CD8-positive, alpha-beta memory T cell (primary cell): ENCODE results near the gene ACO1. TPM values are rescaled to one million over a fixed set of nuclear protein-coding genes. Genes with fewer than 3 reads are reported as not detected.
A peak's percentile ranks its signal among the peaks of the same experiment; 100 is the strongest.
"Not testable (repeated sequence)": the region's sequence is repeated elsewhere in the genome, so short reads cannot be mapped to it uniquely, and the experiment has no call there.

Experiments
- CTCF ChIA-PET: fragments of 350-600 bp; sonication (Branson Sonifier 250); formaldehyde crosslinking; loops from one replicate; lab custom pipeline; 2021; ENCODE audit warnings: antibody characterized with exemption; lab: Charles Lee
- POLR2A ChIA-PET: fragments of 350-600 bp; sonication (Branson Sonifier 250); formaldehyde crosslinking; loops from one replicate; lab custom pipeline; 2021; ENCODE audit warnings: antibody characterized with exemption; lab: Charles Lee
- DNase-seq, 5 donors: peaks; one replicate each; pipeline versions ENCODE4 v3.0.0 to v3.0.0-alpha.2; 2020 to 2022; ENCODE audit warnings: mixed read lengths in 1 of 5
- H3K27ac ChIP-seq: one replicate; pipeline ENCODE4 v1.7.0; 2013; ENCODE audit warnings: low read depth, mild to moderate bottlenecking, low read length, moderate library complexity
- H3K27me3 ChIP-seq: 2 replicates; pipeline ENCODE4 v1.7.0; 2013; ENCODE audit warnings: low read length, mild to moderate bottlenecking; ENCODE audit not compliant: insufficient read depth, poor library complexity, severe bottlenecking
- H3K36me3 ChIP-seq: 2 replicates; pipeline ENCODE4 v1.7.0; 2013; ENCODE audit warnings: mild to moderate bottlenecking, low read length, moderate library complexity; ENCODE audit not compliant: insufficient read depth
- H3K4me1 ChIP-seq: 2 replicates; pipeline ENCODE4 v1.7.0; 2013; ENCODE audit warnings: mild to moderate bottlenecking, low read length, moderate library complexity; ENCODE audit not compliant: insufficient read depth
- H3K4me3 ChIP-seq: 2 replicates; pipeline ENCODE4 v1.7.0; 2013; ENCODE audit warnings: mild to moderate bottlenecking, low read length
- H3K9me3 ChIP-seq: 2 replicates; pipeline ENCODE4 v1.7.0; 2013; ENCODE audit warnings: mild to moderate bottlenecking, low read length
- H3K27ac Mint-ChIP-seq, 8 donors: one replicate each; pipeline ENCODE4 v1.8.0; 2020 to 2021; ENCODE audit warnings: mixed read lengths in 8 of 8, mild to moderate bottlenecking in 6 of 8, inconsistent platforms in 3 of 8, moderate library complexity in 3 of 8
- H3K27me3 Mint-ChIP-seq, 2 donors: one replicate each; pipeline ENCODE4 v1.8.0; 2020 to 2021; ENCODE audit warnings: mixed read lengths in 2 of 2, mild to moderate bottlenecking in 1 of 2, moderate library complexity in 1 of 2
- H3K36me3 Mint-ChIP-seq, 3 donors: one replicate each; pipeline ENCODE4 v1.8.0; 2020 to 2021; ENCODE audit warnings: mixed read lengths in 3 of 3, inconsistent platforms in 1 of 3, mild to moderate bottlenecking in 1 of 3
- H3K4me1 Mint-ChIP-seq, 3 donors: one replicate each; pipeline ENCODE4 v1.8.0; 2020 to 2021; ENCODE audit warnings: mixed read lengths in 3 of 3, inconsistent platforms in 1 of 3, mild to moderate bottlenecking in 1 of 3
- H3K4me3 Mint-ChIP-seq, 7 donors: one replicate each; pipeline ENCODE4 v1.8.0; 2020 to 2021; ENCODE audit warnings: mixed read lengths in 7 of 7, mild to moderate bottlenecking in 6 of 7, moderate library complexity in 4 of 7, inconsistent platforms in 2 of 7
- H3K9me3 Mint-ChIP-seq, 5 donors: one replicate each; pipeline ENCODE4 v1.8.0; 2020 to 2022; ENCODE audit warnings: mixed read lengths in 5 of 5, mild to moderate bottlenecking in 3 of 5, moderate library complexity in 2 of 5, inconsistent platforms in 1 of 5
- polyA plus RNA-seq: library from polyadenylated mRNA; unstranded; fragments of 300-500 nt; fragmentation: Illumina TruSeq; gene quantifications from one replicate; pipeline ENCODE4 v1.2.3, GENCODE V29; 2021
- total RNA-seq, 2 experiments: library from RNA; stranded (reverse); gene quantifications; one replicate each; pipeline ENCODE4 v1.2.3, GENCODE V29; 2021

ACO1 gene
- total and polyA plus RNA-seq, 3 experiments from 2014 or later = 11.0 to 13.6 (median 13.5) TPM

- H3K4me3 ChIP-seq = no peak overlapping the region
- Mint-ChIP-seq H3K4me3 (no peak overlapping the region), H3K27me3 (no peaks in the 10 kb centered on the region), H3K4me1 (peaks cover 12 to 23% (median 21%) of the 10 kb centered on the region in 3 donors), H3K36me3 (no peaks in the 10 kb centered on the region), H3K27ac (no peak overlapping the region), H3K9me3 (no peaks in the 10 kb centered on the region)
- H3K36me3 ChIP-seq = no peaks in the 10 kb centered on the region
- no peaks in the 10 kb centered on the region for H3K9me3 ChIP-seq
- no peak for DNase-seq
- POLR2A ChIA-PET = no interaction called here
- no peaks in the 10 kb centered on the region for H3K27me3 ChIP-seq
- H3K27ac ChIP-seq = no peak overlapping the region
- CTCF ChIA-PET = no interaction called here
- H3K4me1 ChIP-seq = no peaks in the 10 kb centered on the region
Observed at GRCh38 chr9:32348106-32348695, 36.2 kb upstream of the ACO1 start.

GRCh38 chr9:32349013-32349412 is 35.4 kb upstream of the ACO1 start:
- no peak overlapping the region for H3K27ac Mint-ChIP-seq

GRCh38 chr9:32350682-32351081 is 33.8 kb upstream of the ACO1 start:
- no peak overlapping the region for H3K4me3 Mint-ChIP-seq
- Histone ChIP-seq H3K4me3 (no peak overlapping the region), H3K27ac (no peak overlapping the region), H3K36me3 (no peaks in the 10 kb centered on the region), H3K4me1 (no peaks in the 10 kb centered on the region), H3K9me3 (no peaks in the 10 kb centered on the region), H3K27me3 (no peaks in the 10 kb centered on the region)
- no peaks in the 10 kb centered on the region for H3K4me1 Mint-ChIP-seq
- H3K9me3 Mint-ChIP-seq = no peaks in the 10 kb centered on the region
- no peak for DNase-seq
- H3K36me3 Mint-ChIP-seq = no peaks in the 10 kb centered on the region
- ChIA-PET CTCF (no interaction called here), POLR2A (no interaction called here)
- H3K27ac Mint-ChIP-seq = no peak overlapping the region
- peaks cover under 1 to 2% of the 10 kb centered on the region in 2 donors for H3K27me3 Mint-ChIP-seq

More at GRCh38 chr9:32349013-32349412, 35.4 kb upstream of the ACO1 start:
- Histone ChIP-seq H3K27ac (no peak overlapping the region), H3K4me3 (no peak overlapping the region), H3K36me3 (no peaks in the 10 kb centered on the region), H3K4me1 (no peaks in the 10 kb centered on the region), H3K9me3 (no peaks in the 10 kb centered on the region), H3K27me3 (no peaks in the 10 kb centered on the region)
- no peak for DNase-seq
- POLR2A ChIA-PET = no interaction called here
- peaks cover 11 to 15% (median 12%) of the 10 kb centered on the region in 3 donors for H3K4me1 Mint-ChIP-seq
- no peak overlapping the region for H3K4me3 Mint-ChIP-seq
- CTCF ChIA-PET = no interaction called here
- H3K9me3 Mint-ChIP-seq = no peaks in the 10 kb centered on the region
- no peaks in the 10 kb centered on the region for H3K27me3 Mint-ChIP-seq
- H3K36me3 Mint-ChIP-seq = no peaks in the 10 kb centered on the region

DNA sequence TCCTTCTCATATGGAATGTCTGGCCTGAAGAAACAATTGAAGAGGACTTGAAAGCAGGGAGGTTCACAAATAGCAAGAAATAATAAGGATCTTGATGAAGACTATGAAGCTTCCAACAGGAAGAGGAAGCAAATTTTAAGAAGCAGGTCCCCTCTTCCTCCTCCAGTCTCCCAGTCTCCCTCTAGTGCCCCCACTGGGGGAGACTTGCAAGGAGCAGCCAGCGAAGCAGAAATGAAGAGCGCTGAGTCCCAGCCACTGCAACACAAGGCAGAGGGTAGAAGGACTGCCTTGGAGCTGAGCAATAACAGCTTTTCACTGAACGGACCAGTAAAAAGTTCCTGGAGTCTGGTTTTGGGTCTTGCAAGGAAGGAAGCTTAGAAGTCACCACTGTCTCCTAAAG is 32.6 kb upstream of the ACO1 start:
- Mint-ChIP-seq H3K4me3 (no peak overlapping the region), H3K9me3 (no peaks in the 10 kb centered on the region), H3K4me1 (no peaks in the 10 kb centered on the region), H3K27me3 (peaks cover 1 to 5% of the 10 kb centered on the region in 2 donors), H3K36me3 (no peaks in the 10 kb centered on the region), H3K27ac (peak overlapping the region in 1 of 8 donors; percentile 4)
- no peaks in the 10 kb centered on the region for H3K4me1 ChIP-seq
- no peak for DNase-seq
- no peaks in the 10 kb centered on the region for H3K9me3 ChIP-seq
- no peak overlapping the region for H3K27ac ChIP-seq
- no peaks in the 10 kb centered on the region for H3K36me3 ChIP-seq
- H3K27me3 ChIP-seq = no peaks in the 10 kb centered on the region
- ChIA-PET POLR2A (no interaction called here), CTCF (no interaction called here)
- no peak overlapping the region for H3K4me3 ChIP-seq

- H3K27me3 ChIP-seq, H3K4me1 Mint-ChIP-seq, H3K9me3 Mint-ChIP-seq, POLR2A ChIA-PET, H3K4me3 ChIP-seq, H3K4me3 Mint-ChIP-seq, H3K27me3 Mint-ChIP-seq, CTCF ChIA-PET, H3K27ac ChIP-seq, H3K36me3 ChIP-seq, H3K4me1 ChIP-seq, H3K36me3 Mint-ChIP-seq, H3K9me3 ChIP-seq, H3K27ac Mint-ChIP-seq, DNase-seq: not testable (repeated sequence)
Observed at GRCh38 chr9:32353476-32353875, 31.0 kb upstream of the ACO1 start.

DNA sequence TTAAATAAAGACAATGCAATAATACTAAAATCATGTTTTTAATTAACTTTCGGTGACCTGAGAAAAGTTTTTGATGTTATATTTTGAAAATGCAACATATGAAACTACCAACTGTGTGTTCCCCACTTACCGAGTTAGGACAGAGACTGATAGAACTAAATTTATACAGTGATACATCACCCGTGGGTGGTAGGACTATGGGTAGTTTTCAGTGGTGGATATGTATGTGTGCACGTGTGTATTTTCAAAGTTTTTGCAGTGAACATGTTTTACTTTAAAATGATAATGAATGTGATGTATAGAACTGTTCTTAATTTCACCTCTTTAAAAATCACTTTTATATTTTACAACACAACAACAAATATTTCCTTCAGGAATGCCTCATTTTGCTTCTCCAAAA is 25.0 kb upstream of the ACO1 start:
- Mint-ChIP-seq H3K27me3 (peaks cover 5 to 35% of the 10 kb centered on the region in 2 donors), H3K9me3 (no peaks in the 10 kb centered on the region), H3K36me3 (no peaks in the 10 kb centered on the region), H3K27ac (no peak overlapping the region), H3K4me3 (no peak overlapping the region), H3K4me1 (no peaks in the 10 kb centered on the region)
- ChIA-PET CTCF (no interaction called here), POLR2A (no interaction called here)
- Histone ChIP-seq H3K36me3 (no peaks in the 10 kb centered on the region), H3K27me3 (peaks cover 4% of the 10 kb centered on the region), H3K27ac (no peak overlapping the region), H3K9me3 (no peaks in the 10 kb centered on the region), H3K4me3 (no peak overlapping the region), H3K4me1 (no peaks in the 10 kb centered on the region)
- no peak for DNase-seq

DNA sequence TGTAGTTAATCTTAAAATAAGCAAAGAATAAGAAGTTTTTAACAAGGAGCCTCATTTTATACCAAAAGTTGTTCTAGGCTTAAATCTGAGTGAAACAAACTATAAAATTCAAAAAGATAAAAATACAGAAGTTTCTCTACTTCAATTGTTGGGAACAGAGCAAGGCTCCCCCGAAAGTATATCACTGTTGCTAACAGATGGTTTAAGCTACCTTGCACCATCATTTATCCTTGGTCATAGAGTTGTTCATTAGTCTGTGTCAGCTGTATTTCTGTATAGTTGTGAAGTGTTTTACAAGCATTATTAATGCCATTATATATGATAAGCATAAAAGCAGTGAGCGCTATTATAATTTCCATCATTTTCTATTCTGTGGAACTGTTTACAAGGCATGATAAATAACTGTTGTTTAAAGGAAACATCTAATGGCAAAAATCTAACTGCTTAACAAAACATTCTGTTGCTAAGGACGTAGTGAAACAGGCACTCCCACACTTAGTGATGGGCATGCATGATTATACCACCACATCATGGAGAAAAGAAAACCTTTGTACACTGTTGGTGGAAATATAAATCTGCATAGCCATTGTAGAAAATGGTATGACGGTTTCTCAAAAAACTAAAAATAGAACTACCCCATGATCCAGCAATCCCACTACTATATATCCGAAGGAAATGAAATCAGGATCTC is 23.3 kb upstream of the ACO1 start:
- Mint-ChIP-seq H3K27me3 (peaks cover 3 to 31% of the 10 kb centered on the region in 2 donors), H3K9me3 (no peaks in the 10 kb centered on the region), H3K4me1 (no peaks in the 10 kb centered on the region), H3K27ac (no peak overlapping the region), H3K4me3 (no peak overlapping the region), H3K36me3 (no peaks in the 10 kb centered on the region)
- Histone ChIP-seq H3K27ac (no peak overlapping the region), H3K27me3 (peaks cover 4% of the 10 kb centered on the region), H3K4me1 (no peaks in the 10 kb centered on the region), H3K9me3 (no peaks in the 10 kb centered on the region), H3K4me3 (no peak overlapping the region), H3K36me3 (no peaks in the 10 kb centered on the region)
- CTCF ChIA-PET = no interaction called here
- POLR2A ChIA-PET = no interaction called here
- DNase-seq = no peak

- H3K4me1 ChIP-seq = no peaks in the 10 kb centered on the region
- Mint-ChIP-seq H3K27ac (no peak overlapping the region), H3K4me3 (no peak overlapping the region), H3K27me3 (peaks cover 0 to 16% of the 10 kb centered on the region in 2 donors), H3K36me3 (no peaks in the 10 kb centered on the region), H3K4me1 (no peaks in the 10 kb centered on the region), H3K9me3 (peaks cover 0 to 7% (median 2%) of the 10 kb centered on the region in 5 donors)
- no peak overlapping the region for H3K27ac ChIP-seq
- CTCF ChIA-PET = interaction anchor here (1.5 kb wide), 1 partner anchor 8 kb away, joined by 4 read pairs; no protein-coding TSS in a partner anchor
- POLR2A ChIA-PET = no interaction called here
- H3K4me3 ChIP-seq = no peak overlapping the region
- H3K36me3 ChIP-seq = no peaks in the 10 kb centered on the region
- H3K9me3 ChIP-seq = no peaks in the 10 kb centered on the region
- no peak for DNase-seq
- no peaks in the 10 kb centered on the region for H3K27me3 ChIP-seq
Observed at GRCh38 chr9:32371279-32371678, 13.2 kb upstream of the ACO1 start.
